Activated naive CD8-positive, alpha-beta T cell treated with anti-CD3 and anti-CD28 coated beads, Interleukin-2, amount 50 U/mL, for 24 hours (primary cell): ENCODE results near the gene ZNF516.

Experiments used
- ATAC-seq: fragments of 150-1000 bp; cut with Tn5 transposase; one replicate; pipeline ENCODE4 v1.10.0; 2021
- DNase-seq: peaks from one replicate; pipeline ENCODE4 v3.0.0; 2021
- H3K27ac Mint-ChIP-seq: one replicate; pipeline ENCODE4 v1.8.0; 2021; ENCODE audit warnings: mild to moderate bottlenecking, mixed read lengths
- H3K27me3 Mint-ChIP-seq: one replicate; pipeline ENCODE4 v1.8.0; 2021; ENCODE audit warnings: mixed read lengths
- H3K36me3 Mint-ChIP-seq: one replicate; pipeline ENCODE4 v1.8.0; 2021; ENCODE audit warnings: low read depth, mixed read lengths
- H3K4me1 Mint-ChIP-seq: one replicate; pipeline ENCODE4 v1.8.0; 2021; ENCODE audit warnings: mixed read lengths
- H3K4me3 Mint-ChIP-seq: one replicate; pipeline ENCODE4 v1.8.0; 2021; ENCODE audit warnings: mild to moderate bottlenecking, moderate library complexity, mixed read lengths
- H3K9me3 Mint-ChIP-seq: one replicate; pipeline ENCODE4 v1.8.0; 2021; ENCODE audit warnings: mixed read lengths

Gene ZNF516

DNA sequence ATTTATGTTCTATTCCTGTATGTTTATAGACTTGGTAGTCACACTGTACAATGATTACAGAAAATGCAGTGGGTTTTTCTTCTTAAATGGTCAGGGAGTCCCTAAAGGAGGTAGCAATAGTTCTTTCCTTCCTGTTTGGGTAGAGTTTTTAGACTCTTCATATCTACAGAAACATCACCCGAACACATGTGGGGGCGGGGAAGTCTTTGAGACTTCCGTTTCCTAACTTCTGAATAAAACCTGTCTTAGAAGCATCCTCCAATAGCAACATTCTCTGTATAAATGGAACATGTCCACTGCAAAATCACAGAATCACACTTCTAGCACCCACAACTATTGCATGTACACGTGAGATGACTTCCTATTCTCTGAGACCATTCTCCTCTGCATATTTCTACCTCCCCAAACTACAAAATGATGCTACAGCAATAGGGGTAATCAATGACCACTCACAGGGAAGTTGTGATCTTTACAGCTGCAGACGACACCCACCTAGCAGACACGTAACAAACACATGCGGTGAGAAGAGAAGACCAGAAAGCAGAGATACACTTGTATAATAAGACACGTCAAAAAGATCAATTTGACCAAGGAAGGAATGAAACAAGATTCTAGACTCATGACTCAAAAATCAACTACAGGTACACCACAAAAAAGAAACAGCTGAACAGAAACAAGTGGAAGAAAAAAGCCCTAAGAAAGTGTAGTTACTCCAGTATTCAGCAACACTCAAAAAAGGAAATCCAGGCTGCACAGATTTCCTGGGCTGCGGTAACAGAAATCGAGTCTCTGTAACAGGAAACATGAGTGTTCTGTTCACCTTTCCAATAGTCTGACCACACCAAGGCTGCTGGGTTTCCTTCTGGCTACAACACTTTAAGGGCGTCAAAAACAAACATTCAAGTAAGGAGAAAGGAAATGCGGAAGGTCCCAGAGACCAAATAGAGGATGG, 120.4 kb downstream of the ZNF516 start:
- DNase-seq = peak; percentile 45

DNA sequence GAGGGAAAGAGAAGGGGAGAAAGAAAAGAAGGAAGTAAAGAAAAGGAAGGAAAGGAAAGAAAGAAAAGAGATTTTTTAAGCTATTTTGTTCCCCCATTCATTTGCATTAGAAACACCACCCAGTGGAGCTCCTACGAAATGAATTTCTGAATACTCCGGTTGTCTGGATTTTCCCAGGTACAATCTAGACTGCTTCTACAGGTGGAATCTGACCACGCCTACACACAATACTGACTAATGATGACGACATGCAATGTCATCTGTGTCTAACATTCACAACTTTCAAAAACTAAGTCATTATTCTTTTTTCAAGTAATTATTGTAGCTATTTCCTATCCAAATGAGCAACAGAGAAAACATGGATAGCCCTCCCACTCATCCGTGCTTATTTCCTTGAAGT, 121.7 kb downstream of the ZNF516 start:
- peaks cover 13% of the 10 kb centered on the region for H3K9me3 Mint-ChIP-seq
- peak overlapping the region; percentile 95 for H3K27ac Mint-ChIP-seq
- H3K4me1 Mint-ChIP-seq = peaks cover 62% of the 10 kb centered on the region
- no peaks in the 10 kb centered on the region for H3K27me3 Mint-ChIP-seq
- ATAC-seq = no peak
- peaks cover 32% of the 10 kb centered on the region for H3K36me3 Mint-ChIP-seq
- DNase-seq = no peak
- no peak overlapping the region for H3K4me3 Mint-ChIP-seq

More for the DNA sequence above, 120.4 kb downstream of the ZNF516 start:
- Mint-ChIP-seq H3K4me3 (peak overlapping the region; percentile 52), H3K27ac (peak overlapping the region; percentile 95), H3K9me3 (peaks cover 13% of the 10 kb centered on the region), H3K36me3 (peaks cover 31% of the 10 kb centered on the region), H3K27me3 (no peaks in the 10 kb centered on the region), H3K4me1 (peaks cover 62% of the 10 kb centered on the region)
- ATAC-seq = peak; percentile 66

DNA sequence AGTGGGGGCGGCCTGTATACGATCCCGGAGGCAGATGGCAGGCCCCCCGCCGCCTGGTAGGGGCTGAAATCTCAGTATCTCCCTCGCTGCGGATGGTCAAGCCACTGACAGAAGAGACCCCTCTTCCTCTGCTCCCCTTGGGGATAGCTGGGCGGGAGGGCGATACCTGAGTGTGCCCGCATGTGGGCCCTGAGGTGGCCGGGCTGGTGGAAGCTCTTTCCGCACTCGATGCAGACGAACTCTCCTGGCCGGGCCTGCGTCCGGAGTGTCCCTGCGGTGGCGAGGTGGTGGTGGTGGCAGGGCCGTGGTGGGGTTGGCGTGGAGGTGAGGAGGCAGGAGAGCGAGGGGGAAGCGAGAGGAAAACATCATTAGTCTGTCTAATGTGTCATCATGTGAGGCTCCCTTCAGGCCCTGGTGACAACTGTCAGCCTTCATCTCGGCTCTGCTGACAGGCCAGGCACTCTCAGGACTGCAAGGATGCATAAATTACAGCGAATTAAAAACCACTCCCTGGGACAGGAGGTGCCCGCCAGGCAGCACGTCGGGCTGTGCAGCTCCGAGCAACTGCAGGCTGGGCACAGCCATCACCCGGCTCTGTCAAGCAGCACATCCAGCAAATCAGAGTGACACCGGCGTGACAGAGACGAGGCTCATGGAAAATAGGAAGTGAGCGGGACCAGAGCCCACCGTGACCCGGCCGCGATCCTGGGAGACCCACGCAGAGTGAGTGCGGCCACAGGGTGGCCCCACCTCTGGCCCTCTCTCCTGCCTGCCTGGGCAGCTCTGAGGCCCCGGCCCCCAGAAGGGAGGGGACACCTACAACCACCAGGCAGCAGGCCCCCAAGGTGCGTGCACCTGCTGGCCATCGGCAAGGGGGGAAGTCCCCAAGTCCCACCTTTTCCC, 123.5 kb downstream of the ZNF516 start:
- DNase-seq (no peak), ATAC-seq (no peak)
- H3K36me3 Mint-ChIP-seq = peaks cover 32% of the 10 kb centered on the region
- H3K4me1 Mint-ChIP-seq = peaks cover 48% of the 10 kb centered on the region
- H3K27ac Mint-ChIP-seq = no peak overlapping the region
- no peaks in the 10 kb centered on the region for H3K27me3 Mint-ChIP-seq
- peaks cover 13% of the 10 kb centered on the region for H3K9me3 Mint-ChIP-seq
- H3K4me3 Mint-ChIP-seq = no peak overlapping the region

DNA sequence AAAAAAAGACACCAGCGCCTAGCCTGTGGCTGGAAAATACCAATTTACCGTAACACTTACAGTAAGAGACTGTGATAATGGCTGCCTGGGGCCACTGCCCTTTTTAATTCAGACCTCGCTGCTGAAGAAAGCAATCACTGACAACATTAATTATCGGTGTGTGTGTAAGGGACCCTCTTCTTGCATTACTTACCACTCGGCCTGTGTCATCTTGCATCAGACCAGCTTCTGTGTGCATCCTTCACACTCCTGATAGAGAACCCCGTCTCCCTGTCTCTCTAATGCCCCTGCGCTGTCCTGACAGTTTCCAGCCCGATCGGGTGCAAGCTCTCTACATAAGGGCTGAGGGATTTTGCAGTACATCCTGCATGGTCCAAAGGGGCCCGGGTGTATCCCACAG, 124.4 kb downstream of the ZNF516 start:
- peaks cover 13% of the 10 kb centered on the region for H3K9me3 Mint-ChIP-seq
- DNase-seq (no peak), ATAC-seq (no peak)
- H3K27me3 Mint-ChIP-seq = no peaks in the 10 kb centered on the region
- H3K27ac Mint-ChIP-seq = no peak overlapping the region
- peaks cover 43% of the 10 kb centered on the region for H3K4me1 Mint-ChIP-seq
- H3K36me3 Mint-ChIP-seq = peaks cover 32% of the 10 kb centered on the region
- H3K4me3 Mint-ChIP-seq = no peak overlapping the region

DNA sequence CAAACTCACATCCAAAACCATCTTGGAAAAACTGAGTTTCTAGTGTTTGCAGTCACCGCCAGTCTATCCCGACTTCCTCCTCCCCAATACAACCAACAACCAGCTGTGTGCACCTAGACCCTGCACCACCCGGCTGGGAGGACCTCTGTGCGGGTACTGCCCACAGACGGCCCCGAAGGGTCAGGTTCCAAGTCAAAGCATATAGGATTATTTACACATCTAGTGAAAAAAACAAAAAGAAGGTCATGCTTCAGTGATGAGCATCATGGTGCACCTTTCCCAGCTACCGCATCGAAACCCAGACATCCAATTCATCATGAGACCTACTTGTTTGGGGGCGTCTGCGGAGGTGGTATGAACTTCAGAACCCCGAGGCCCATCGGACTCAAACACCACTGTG, 124.8 kb downstream of the ZNF516 start:
- no peak for DNase-seq
- Mint-ChIP-seq H3K36me3 (peaks cover 27% of the 10 kb centered on the region), H3K27ac (no peak overlapping the region), H3K9me3 (peaks cover 12% of the 10 kb centered on the region), H3K27me3 (no peaks in the 10 kb centered on the region), H3K4me1 (peaks cover 43% of the 10 kb centered on the region), H3K4me3 (no peak overlapping the region)
- ATAC-seq = no peak

DNA sequence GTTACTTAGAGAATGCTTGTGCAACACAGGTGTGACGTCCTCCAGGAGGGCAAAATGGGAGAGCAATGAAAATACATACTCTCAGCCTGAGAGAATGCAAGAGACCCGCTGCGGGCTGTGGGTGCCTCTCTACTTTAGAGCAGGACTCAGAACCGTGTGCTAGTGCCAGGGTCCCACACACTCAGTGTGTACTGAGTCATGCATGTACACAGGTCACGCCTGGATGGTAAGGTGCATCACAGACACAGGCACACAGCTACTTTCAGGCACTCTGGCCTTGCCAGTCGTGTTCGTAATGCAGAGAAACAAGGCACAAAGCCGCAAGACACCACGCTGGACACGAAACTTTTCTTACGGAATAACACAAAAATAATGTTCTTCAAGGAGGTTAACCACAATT, 125.3 kb downstream of the ZNF516 start:
- H3K27me3 Mint-ChIP-seq = no peaks in the 10 kb centered on the region
- ATAC-seq = no peak
- no peak for DNase-seq
- peaks cover 24% of the 10 kb centered on the region for H3K36me3 Mint-ChIP-seq
- peaks cover 43% of the 10 kb centered on the region for H3K4me1 Mint-ChIP-seq
- peaks cover 8% of the 10 kb centered on the region for H3K9me3 Mint-ChIP-seq
- H3K4me3 Mint-ChIP-seq = no peak overlapping the region
- no peak overlapping the region for H3K27ac Mint-ChIP-seq

DNA sequence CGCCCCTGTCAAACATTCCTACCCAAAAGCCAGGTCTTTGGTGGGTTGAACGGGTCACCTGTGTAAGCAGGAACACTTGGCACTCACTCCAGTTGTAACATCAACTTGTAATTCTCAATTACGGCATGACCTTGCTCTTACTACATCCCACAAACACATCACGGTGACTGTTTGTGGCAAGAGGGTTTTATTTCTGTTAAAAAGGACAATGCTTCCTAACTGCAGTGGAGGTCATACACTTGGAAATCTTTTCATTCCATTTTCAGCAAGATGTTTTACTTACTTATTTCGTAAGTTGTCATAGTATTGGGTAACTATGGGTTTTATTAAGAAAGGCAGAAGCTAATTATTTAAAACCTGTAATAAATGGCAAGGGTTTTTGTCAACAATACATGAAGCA, 126.1 kb downstream of the ZNF516 start:
- no peak for ATAC-seq
- no peak for DNase-seq
- peaks cover 21% of the 10 kb centered on the region for H3K36me3 Mint-ChIP-seq
- peaks cover 43% of the 10 kb centered on the region for H3K4me1 Mint-ChIP-seq
- H3K4me3 Mint-ChIP-seq = no peak overlapping the region
- H3K27me3 Mint-ChIP-seq = no peaks in the 10 kb centered on the region
- peaks cover 4% of the 10 kb centered on the region for H3K9me3 Mint-ChIP-seq
- H3K27ac Mint-ChIP-seq = no peak overlapping the region

DNA sequence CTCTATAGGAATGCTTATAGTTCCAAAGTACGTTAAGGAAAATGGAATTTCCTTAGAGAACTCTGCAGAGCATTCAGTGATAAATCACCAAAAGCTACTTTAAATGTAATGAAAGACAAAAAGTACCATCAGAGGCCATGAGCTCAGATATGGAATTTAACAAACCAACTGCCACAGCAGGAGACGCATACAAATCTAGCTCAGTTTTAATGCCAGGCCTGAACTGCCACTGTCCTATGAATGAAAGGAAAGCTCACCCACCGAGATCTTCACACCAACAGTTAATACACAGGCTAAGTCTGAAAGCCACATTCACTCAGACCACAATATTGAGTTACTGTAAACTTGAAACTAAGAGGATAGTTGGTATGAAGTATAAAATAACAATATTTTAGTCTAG, 126.8 kb downstream of the ZNF516 start:
- H3K4me3 Mint-ChIP-seq = no peak overlapping the region
- no peaks in the 10 kb centered on the region for H3K9me3 Mint-ChIP-seq
- no peaks in the 10 kb centered on the region for H3K27me3 Mint-ChIP-seq
- H3K4me1 Mint-ChIP-seq = peaks cover 43% of the 10 kb centered on the region
- ATAC-seq (no peak), DNase-seq (no peak)
- H3K27ac Mint-ChIP-seq = no peak overlapping the region
- peaks cover 19% of the 10 kb centered on the region for H3K36me3 Mint-ChIP-seq

DNA sequence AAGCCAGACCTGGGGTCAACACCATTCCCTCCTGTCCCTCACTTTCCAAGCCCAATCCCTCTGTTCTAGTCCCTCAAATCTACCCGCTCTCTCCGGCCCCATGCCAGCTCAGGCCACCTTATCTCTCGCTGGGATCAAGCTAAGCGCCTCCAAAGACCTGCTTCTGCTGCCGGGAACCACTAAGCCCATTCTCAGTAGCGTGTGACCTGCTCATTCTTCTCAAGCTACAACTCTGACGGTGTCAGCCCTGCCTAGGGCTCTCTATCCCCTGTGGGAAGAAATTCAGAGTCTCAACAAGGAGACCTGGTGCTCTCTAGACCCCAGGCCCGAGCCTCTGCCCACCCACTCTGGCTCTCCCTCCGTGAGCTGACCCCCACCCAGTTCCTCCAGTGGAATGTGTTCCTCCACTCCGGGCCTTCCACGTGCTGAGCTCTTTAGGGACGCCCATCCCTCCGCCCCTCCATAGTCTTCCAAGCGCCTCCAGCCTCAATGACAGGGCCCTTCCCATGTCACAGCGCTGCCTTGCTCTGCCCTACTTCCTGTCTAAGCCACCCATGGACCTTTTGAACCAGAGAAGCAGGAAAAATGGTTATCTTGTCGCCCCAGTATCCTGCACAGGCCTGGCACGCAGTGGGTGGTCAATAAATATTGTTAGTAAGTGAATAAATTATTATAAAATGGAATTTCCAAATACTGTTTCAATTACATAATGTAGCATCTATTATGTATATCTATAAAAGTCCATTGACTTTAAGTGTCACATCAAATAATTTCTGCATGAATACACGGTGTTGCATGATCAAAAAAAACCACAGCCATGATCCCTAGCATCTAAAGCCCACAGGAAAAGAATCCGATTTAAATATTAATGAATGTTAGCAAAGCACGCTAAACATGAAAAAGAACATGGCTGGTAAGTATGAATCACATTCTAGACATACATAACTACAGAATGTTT, 127.6 kb downstream of the ZNF516 start:
- Mint-ChIP-seq H3K27ac (peak overlapping the region; percentile 64), H3K27me3 (no peaks in the 10 kb centered on the region), H3K4me3 (no peak overlapping the region), H3K9me3 (no peaks in the 10 kb centered on the region), H3K4me1 (peaks cover 36% of the 10 kb centered on the region), H3K36me3 (peaks cover 18% of the 10 kb centered on the region)
- DNase-seq (no peak), ATAC-seq (no peak)

DNA sequence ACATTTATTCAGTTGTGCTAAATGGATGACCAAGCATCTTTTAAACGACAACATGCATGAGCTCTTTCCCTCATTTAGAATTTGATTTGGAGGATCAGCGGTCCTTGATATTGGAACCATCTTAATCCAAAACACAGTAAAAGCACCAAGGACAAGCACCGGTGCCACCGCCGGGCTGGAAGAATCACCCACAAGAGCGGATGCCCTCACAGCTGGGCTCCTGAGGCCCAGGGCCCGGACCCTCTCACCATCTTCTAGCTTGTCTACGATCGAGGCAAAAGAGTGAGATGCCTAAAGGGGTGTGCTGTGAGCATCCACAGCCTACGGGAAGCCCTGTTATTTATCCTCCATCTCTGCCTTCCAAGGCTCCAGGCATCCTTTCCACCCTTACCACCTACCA, 129.5 kb downstream of the ZNF516 start:
- Mint-ChIP-seq H3K27me3 (no peaks in the 10 kb centered on the region), H3K4me3 (no peak overlapping the region), H3K4me1 (peaks cover 34% of the 10 kb centered on the region), H3K27ac (no peak overlapping the region), H3K9me3 (no peaks in the 10 kb centered on the region), H3K36me3 (peaks cover 12% of the 10 kb centered on the region)
- ATAC-seq (no peak), DNase-seq (no peak)

DNA sequence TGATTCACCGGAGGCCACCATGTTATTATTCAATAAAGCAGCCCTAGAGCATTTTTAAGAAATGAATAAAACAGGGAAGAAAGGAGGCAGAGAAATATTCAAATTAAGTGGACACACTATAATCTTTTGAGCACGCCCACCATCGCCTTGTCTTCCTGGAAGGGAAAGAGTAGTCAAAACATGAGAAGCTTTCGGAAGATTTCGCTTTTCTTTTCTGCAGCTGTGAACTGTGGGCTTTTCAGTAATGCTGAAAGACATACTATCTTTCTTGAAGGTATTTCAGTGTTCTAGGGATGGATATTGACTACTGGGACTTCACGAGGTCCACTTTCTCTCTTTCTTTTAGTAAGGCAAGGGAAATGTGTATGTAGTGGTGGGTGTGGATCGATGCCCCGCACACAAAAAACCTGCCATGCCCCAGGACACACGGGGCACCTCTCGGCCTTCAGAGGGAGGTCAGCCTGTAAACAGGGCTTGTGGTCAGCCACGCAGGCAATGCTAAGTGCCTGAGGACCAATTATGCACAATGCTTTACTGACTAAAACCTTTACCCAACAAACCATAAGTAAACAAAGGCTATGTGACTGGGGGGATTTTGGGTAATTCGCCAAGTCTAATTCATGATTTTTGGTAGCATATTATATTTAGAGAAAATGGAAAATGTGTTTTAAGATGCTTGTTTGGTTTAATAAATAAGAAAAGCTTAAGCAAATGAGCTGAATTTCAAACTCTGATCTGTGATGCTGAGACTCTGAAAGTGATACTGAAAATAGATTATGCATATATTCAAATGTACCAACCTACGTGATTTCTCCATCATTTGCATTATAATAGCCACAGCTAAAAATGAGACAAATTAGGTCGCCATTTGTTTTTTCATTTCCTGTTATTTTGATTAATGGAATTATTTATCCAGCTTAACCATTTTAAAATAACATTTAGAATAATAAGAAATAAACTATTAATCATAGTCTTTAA, 130.5 kb downstream of the ZNF516 start:
- peak overlapping the region; percentile 59 for H3K27ac Mint-ChIP-seq
- no peak overlapping the region for H3K4me3 Mint-ChIP-seq
- H3K27me3 Mint-ChIP-seq = no peaks in the 10 kb centered on the region
- no peaks in the 10 kb centered on the region for H3K9me3 Mint-ChIP-seq
- no peak for DNase-seq
- H3K36me3 Mint-ChIP-seq = peaks cover 10% of the 10 kb centered on the region
- peak; percentile 66 for ATAC-seq
- H3K4me1 Mint-ChIP-seq = peaks cover 29% of the 10 kb centered on the region

DNA sequence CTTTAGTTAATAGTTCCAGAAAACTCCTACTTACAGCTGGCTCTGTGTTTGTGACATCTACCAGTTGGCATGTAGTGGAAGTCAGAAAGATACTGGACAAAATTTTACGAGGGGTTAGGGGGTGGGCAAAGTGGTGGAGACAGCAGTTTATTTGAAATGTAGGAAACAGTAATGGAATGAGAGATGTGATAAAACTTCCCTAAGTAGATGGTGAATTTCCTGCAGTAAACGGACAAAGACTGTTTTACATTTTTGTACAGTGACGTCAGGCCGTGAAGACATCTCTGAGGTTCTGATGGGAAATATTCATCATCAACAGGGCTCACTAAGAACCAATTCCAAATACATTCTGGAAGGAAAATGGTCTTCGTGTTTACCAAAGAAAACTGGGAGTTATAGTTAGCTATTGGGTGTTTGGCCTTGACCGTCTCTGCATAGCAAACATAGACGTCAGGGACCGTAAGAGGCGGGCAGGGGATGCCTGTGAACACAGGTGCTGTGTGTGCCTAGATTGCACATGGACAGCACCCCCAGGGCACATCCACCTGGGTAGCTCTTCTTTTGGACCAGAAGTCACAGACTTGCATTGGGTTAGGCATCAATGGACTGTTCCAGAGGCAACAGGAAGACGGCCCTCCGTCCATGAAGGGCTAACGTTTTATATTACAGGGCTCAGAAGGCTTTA, 131.5 kb downstream of the ZNF516 start:
- Mint-ChIP-seq H3K4me1 (peaks cover 29% of the 10 kb centered on the region), H3K36me3 (peaks cover 8% of the 10 kb centered on the region), H3K4me3 (no peak overlapping the region), H3K9me3 (no peaks in the 10 kb centered on the region), H3K27me3 (no peaks in the 10 kb centered on the region), H3K27ac (no peak overlapping the region)
- no peak for DNase-seq
- ATAC-seq = no peak

DNA sequence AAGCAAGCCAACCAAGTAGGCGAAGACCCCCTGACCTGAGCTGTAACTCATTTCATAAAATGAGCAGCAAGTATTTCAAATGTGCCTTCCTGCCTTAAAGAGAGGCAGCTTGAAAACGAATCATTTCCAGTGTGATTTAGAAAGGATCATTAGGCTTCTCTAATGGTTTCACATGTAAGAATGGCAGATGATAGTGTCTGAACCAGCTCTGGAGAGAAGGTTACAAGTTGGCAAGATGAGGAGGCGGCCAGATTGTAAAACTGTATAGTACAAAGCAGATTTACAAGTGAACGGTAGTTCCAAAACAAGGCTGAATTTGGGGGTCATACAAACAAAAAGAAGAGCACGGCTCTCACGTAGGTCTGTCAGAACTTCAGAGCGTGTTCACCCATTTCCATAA, 132.4 kb downstream of the ZNF516 start:
- ATAC-seq = no peak
- no peak for DNase-seq
- H3K27ac Mint-ChIP-seq = no peak overlapping the region
- H3K4me3 Mint-ChIP-seq = no peak overlapping the region
- H3K27me3 Mint-ChIP-seq = no peaks in the 10 kb centered on the region
- H3K4me1 Mint-ChIP-seq = peaks cover 29% of the 10 kb centered on the region
- H3K9me3 Mint-ChIP-seq = no peaks in the 10 kb centered on the region
- H3K36me3 Mint-ChIP-seq = peaks cover 8% of the 10 kb centered on the region
